HG02763 (cell line): ENCODE data around the gene CEP128.

Source experiments
- ATAC-seq: cut with Tn5 transposase; IDR thresholded peaks from one replicate; pipeline ENCODE4 v1.9.1; 2021; ENCODE audit warnings: mild to moderate bottlenecking, moderate library complexity; ENCODE audit not compliant: unreplicated experiment

Gene CEP128

DNA sequence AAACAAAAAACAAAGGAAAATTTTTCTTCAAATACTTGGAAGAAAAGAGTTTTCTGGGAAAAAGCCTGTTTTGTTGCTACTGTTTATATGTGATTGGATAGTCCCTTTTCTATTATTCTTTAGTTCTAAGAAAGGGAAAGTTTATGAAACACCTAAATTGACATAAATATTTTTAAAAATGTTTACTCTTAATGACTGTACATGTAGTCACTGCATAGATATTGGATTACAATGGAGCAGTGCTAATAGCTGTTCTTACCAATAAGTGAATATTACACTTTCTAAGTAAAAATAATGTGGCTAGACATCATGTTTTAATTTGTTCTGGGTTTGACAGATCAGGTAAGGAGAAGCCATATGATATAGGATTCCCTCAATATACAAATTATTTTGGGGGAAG, 377.5 kb downstream of the CEP128 start:
- no peak for ATAC-seq

DNA sequence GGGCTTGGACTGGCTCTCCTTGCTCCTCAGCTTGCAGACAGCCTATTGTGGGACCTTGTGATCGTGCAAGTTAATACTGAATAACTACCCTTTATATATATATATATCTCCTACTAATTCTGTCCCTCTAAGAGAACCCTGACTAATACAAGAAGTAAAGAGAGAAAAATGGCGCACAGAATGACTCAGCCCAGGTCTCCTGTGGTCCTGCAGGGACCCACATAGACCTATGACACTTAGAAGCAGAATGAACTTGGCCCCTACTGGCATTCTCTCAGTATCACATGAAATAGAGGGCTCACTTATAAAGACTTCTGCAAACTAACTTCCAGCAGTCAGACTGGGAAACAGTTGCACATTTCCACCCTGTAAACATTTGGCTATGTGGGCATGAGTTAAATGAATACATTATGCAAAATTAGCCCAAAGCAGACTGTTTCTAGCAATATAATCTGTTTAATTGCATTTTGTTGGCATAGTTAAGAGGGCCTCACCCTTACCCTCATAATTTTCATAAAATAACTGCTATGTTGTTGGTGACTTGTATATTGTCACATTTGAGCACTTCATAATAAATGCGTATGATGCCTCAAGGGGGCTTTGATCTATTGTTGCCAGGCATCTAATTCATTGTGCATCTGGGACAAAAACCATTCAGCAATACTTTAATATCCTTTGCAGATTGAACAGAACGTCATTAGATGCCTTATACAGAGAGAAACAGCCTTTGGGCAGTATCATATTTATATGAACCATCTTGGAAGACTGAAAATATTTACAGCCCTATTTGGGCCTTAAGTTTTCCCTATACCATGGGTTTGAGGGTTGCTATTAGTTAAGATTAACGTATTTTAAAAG, 380.5 kb downstream of the CEP128 start:
- ATAC-seq = peak; percentile 94

DNA sequence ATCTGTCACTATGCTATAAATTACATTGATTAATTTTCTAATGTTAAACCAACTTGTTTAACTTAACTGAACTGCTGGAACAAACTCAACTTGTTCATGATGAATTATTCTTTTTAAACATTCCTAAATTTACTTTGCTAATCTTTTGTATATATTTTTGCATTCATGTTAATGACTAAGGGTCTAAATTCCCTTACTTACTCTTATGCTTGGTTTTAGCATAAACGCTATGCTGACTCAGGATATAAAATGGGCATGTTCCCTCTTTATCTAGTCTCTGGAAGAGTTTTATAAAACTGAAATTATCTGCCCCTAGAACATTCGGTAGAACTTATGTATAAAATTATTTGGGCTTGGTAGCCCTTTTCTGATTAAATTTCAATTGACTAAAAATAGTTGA, 387.4 kb downstream of the CEP128 start:
- ATAC-seq = no peak

DNA sequence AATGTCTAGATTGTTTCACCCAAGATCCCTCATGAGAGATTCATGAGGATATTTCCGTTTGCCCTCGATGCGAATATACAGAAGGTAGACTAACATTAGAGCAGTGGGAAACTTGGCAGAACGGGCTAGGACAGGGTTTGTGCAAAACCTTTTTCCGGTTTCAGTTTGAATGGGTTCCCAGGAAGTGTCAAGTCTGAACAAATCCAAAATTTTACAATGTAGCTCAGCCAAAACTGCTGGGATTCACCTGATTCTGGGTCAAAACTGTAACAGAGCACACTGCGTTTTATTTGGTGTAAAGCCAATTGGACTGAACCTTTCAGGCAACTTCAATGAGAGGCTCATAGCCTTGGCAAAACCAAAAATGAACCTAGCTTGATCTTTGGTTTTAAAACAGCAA, 392.4 kb downstream of the CEP128 start:
- no peak for ATAC-seq

DNA sequence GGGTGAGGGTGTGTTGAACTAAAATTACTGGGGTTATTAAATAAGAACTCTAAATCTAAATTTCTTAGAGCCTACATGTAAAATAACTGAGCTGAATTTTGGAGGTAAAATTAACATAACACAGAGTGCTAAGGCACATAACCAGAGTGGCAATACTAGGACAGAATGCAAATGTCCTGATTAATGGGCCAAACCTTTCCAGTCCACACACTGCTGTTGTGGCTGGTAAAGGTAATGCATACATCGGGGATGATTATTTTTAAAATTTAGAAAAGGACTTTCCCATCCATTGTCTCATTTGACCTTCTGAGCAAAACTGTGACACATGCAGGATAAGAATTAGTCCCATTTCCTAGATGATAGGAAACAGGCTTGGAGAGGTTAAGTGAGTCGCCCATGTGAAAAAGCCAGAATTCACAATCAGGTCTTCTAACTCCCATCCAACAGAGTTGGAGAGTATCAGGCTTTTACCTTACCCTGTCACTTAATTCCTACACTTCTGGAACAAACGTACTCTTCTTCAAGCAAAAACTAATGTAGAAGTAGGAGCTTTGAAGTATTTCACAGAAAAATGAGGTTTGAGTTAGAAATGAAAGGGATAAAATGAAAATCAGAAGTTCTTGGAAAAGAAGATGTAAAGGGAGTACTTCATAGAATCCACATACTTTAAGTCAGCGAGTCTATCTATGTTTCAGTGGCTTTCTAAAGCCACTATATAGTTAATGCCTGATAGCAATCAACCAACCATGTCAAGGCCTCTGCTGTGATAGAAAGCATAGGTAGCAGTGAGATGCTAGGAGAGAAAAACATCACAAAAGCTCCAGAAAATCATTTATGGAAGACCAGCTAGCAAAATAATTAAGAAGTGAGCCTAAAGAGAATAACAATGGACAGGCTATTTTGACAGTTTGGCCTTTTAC, 395.3 kb downstream of the CEP128 start:
- no peak for ATAC-seq

GRCh38 chr14:80544366-80544765, 397.2 kb downstream of the CEP128 start:
- no peak for ATAC-seq

GRCh38 chr14:80543211-80543610, 398.3 kb downstream of the CEP128 start:
- no peak for ATAC-seq

DNA sequence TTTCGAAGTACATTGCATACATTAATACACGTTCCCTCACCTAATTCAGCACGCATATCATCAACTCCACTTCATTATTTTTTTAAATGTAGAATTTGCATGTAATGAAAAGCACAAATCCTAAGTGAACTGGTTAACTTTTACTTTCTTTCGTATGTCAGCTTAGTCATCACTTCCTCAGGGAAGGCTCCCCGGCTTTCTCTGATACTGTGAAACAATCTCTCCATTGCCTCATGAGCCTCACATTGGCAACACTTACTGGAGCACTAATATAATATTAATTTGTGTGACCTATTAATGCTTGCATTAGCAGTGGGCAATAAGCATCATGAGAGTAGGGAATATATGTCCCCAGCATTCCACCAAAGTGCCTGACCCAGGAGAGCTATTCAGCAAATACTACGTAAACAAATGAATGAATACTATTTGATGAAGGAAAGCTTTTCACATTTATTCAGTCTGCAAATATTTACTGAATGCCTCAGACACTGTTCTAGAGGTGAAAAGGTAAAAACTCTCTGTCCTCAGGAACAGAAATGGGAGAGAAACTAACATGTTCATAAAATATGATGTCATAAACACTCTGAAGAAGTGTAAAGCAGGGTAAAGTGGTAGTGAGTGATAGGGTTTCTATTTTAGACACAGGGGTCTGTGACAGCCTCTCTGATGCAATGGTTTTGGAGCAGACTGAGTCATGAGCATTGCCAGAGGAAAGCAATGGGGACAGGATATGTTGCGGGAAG, 402.7 kb downstream of the CEP128 start:
- ATAC-seq = no peak

DNA sequence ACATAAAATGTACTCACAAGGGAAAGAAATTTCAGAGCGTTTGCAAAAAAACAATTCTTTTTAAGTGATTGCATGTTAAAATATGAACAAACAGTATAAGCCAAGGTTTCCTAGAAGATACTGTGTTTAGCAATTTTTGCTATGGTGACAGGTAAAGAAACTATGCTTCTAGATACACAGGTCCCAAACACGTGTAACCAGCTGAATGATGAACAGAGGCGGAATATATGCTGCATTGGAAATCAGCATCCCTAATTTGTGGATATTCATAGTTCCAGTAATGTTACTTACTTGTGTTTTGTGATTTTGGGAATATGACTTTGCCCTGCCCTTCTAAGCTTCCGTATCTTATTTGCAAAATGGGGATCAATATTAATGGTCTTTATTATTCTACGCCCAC, 403.9 kb downstream of the CEP128 start:
- no peak for ATAC-seq

- no peak for ATAC-seq
These were observed 405.1 kb downstream of the CEP128 start for GRCh38 chr14:80536456-80536855.

DNA sequence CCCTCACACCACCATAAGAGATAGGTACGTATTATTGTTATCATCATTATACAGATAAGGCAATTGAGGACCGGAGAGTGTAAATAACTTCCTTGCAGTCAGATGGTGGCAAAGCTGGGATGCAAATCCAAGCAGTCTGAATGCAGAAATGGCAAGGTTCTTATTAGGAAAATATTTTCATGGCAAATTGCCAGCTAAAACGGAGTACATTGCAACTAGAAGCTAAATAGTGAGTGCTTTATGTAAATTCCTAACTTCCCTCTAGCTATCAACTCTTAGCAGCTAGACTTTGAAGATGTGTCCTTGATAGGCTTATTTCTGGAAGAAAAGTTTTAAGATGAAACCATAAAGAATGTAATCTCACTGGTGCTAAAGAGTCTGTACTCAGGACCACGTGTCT, 406.4 kb downstream of the CEP128 start:
- ATAC-seq = no peak

DNA sequence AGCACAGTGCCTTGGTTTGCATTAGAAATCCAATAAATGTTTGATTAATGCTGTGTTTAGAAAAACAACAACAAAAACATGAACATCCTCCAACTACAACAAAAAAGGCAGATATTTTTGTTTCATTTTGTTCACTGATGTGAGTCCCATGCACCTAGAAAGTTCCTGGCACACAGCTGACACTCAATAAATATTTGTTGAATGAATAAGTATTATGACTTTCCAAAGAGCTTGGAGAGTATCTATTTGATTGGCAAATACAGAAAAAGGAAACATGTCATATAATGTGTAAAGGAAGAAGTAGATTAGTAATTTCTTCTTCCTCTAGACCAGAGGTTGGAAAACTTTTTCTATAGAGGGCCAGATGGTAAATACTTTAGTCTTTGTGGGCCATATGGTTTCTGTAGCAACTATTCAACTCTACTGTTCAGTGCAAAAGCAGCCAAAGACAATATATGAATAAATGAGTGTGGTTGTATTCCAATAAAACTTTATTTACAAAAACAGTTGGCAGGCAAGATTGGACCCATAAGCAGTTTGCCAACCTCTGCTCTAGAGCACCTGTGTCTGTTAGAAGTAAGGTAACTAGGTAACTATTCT, 417.9 kb downstream of the CEP128 start:
- ATAC-seq = no peak

DNA sequence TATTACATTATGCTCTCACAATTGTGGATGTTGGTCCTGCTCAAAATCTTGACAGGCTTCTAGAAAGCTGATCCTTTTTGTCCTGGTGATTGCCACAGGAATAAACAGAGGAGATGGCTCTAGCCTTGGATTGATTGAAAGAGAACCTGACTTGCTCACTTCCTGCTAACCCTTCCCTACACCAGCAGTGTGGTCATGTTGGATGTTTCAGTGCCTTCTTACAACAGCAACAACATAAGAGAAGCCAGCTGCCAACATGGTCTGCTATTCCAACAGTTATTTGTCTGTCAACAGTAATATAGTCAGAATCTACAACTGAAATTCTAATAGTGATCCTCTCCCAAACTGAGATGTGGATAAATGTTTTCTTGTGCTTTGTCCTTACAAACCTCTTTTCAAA, 418.6 kb downstream of the CEP128 start:
- ATAC-seq = no peak

DNA sequence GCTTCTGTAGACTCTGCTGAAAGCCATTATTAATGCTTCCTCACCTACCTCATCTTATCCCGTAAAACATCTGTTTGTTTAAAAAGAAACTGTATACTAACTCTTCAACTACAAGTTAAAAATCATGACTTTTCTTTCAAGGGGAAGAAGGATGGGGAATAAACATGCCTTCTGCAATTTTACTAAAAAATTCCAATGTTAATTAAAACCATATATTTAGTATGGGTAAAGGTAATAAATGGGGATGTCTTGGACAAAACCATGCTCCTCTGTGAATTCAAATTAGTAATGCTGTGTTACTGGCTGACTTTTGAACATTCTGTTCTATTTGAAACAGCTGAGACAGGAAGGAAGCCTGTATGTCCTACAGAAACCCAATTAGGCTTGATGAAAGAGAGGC, 419.1 kb downstream of the CEP128 start:
- ATAC-seq = no peak

DNA sequence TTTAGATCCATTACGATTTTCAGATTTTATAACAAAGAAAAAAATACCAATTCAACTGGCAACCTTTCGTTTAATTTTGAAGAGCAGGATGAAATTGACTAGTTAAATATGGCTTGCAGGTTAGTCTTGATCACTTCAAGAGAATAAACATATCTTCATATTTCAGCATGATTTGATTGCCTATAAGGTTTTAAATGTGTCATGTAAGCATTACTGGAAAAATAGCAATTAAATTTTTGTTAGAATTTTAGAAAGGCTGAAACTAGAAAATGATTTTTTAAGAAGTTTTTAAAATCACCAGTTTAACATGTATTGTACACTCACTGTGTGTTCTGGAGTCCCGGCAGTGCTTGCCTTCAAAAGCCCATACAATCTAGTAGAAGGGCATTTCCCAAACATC, 420.1 kb downstream of the CEP128 start:
- ATAC-seq = no peak

DNA sequence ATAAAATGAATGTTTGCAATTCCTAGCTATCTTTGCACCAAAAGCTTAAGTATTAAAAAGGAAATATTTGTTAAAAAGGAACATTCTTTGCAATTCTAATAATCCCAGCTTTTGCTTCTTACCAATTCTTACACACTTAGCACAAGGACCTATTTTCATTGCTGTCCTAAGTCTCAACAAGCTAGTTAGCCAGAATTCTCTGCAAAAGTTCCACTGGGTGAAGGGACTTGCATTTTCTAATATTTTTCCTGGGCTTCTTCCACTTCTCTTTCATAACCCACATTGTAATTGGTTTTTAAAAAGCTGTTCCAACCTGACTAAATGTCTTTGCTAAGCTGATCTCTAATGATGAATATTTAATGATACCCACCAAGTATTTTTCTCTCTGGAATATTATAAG, 422.5 kb downstream of the CEP128 start:
- no peak for ATAC-seq

DNA sequence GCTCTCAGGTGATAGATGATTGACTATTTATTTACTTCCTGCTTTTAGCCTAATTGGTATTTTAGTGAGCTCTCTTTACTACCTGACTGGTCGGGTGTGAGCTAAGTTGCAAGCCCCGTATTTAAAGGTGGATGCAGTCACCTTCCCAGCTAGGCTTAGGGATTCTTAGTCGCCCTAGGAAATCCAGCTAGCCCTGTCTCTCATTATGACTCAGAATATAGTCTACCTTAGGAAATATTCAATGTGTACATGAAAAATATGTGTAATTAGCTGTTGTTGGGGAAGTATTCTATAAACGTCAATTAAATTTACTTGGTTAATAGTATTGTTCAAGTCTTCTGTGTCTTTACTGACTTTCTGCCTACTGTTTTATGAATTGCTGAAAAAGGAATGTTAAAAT, 423.4 kb downstream of the CEP128 start:
- no peak for ATAC-seq

- ATAC-seq = no peak
These were observed 434.2 kb downstream of the CEP128 start for GRCh38 chr14:80507292-80507869.

DNA sequence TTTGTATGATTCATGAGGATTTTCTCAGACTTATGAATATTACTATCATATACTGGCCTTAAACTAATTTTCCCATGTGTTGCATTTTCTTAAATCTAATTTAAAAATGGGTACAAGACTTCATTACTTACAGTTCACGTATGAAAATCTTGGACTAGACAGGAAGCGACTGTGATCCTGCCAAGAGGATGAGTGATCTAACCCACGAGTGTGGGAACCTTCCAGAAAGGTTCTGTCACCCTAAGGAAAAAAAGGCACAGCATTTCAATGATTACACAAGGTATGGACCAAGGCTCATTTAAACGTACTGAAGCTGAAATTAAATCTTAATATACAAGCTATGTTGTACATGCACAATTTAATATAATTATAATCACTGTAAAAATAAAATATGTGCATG, 436.8 kb downstream of the CEP128 start:
- ATAC-seq = no peak

GRCh38 chr14:80498533-80498932, 443.0 kb downstream of the CEP128 start:
- no peak for ATAC-seq

GRCh38 chr14:80496090-80496489, 445.4 kb downstream of the CEP128 start:
- ATAC-seq = no peak
